Muscle layer of colon (tissue), 2 donors: ENCODE data around the gene VSTM4.
A peak's percentile ranks its signal among the peaks of the same experiment; 100 is the strongest.

Experiments
- H3K27ac ChIP-seq: one replicate; pipeline ENCODE4 v1.7.0; 2013; ENCODE audit warnings: low read depth, mild to moderate bottlenecking, low read length, moderate library complexity
- H3K27me3 ChIP-seq, 2 donors: one replicate each; pipeline ENCODE4 v1.7.0; 2013; ENCODE audit warnings: low read length in 2 of 2, mild to moderate bottlenecking in 2 of 2; ENCODE audit not compliant: insufficient read depth in 2 of 2, control insufficient read depth in 1 of 2
- H3K36me3 ChIP-seq: one replicate; pipeline ENCODE4 v1.7.0; 2013; ENCODE audit warnings: mild to moderate bottlenecking, low read length; ENCODE audit not compliant: insufficient read depth
- H3K4me1 ChIP-seq: one replicate; pipeline ENCODE4 v1.7.0; 2013; ENCODE audit warnings: mild to moderate bottlenecking, low read length; ENCODE audit not compliant: insufficient read depth
- H3K4me3 ChIP-seq, 2 donors: one replicate each; pipeline ENCODE4 v1.7.0; 2013; ENCODE audit warnings: low read length in 2 of 2, low read depth in 1 of 2, mild to moderate bottlenecking in 1 of 2, moderate library complexity in 1 of 2
- H3K9ac ChIP-seq: one replicate; pipeline ENCODE4 v1.7.0; 2013; ENCODE audit warnings: low read length
- H3K9me3 ChIP-seq: one replicate; pipeline ENCODE4 v1.7.0; 2013; ENCODE audit warnings: mild to moderate bottlenecking, low read length
- donor health status: abdominal sarcoma.
- donor health status: Adenocarcinoma of cecum.

The VSTM4 gene

GRCh38 chr10:49129376-49129775 lies 14.1 kb upstream of the VSTM4 start:
- Histone ChIP-seq H3K27me3 (no peaks in the 10 kb centered on the region), H3K9me3 (no peaks in the 10 kb centered on the region), H3K4me3 (no peak overlapping the region), H3K9ac (no peak overlapping the region), H3K36me3 (no peaks in the 10 kb centered on the region), H3K27ac (no peak overlapping the region), H3K4me1 (no peaks in the 10 kb centered on the region)

DNA sequence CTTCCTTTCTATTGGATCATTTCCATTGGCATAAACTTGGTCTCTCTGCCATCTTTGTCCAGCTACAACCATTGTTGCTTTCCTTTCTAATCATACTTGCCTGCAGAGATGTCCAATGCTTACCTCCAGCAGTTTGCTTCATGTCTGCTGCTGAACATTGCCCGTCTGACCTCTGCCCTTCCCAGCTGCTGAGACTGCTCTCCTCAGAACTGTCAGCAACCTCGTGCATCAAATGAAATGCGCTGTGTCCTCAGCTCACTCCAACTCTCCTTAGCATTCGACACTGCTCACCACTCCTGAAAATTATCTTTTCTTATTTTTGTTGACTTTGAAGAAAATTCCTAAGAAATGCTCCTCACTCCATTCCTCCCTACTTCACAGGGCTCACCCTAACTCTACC lies 13.5 kb upstream of the VSTM4 start:
- Histone ChIP-seq H3K36me3 (no peaks in the 10 kb centered on the region), H3K4me3 (no peak overlapping the region), H3K9ac (no peak overlapping the region), H3K9me3 (no peaks in the 10 kb centered on the region), H3K4me1 (no peaks in the 10 kb centered on the region), H3K27me3 (no peaks in the 10 kb centered on the region), H3K27ac (no peak overlapping the region)

DNA sequence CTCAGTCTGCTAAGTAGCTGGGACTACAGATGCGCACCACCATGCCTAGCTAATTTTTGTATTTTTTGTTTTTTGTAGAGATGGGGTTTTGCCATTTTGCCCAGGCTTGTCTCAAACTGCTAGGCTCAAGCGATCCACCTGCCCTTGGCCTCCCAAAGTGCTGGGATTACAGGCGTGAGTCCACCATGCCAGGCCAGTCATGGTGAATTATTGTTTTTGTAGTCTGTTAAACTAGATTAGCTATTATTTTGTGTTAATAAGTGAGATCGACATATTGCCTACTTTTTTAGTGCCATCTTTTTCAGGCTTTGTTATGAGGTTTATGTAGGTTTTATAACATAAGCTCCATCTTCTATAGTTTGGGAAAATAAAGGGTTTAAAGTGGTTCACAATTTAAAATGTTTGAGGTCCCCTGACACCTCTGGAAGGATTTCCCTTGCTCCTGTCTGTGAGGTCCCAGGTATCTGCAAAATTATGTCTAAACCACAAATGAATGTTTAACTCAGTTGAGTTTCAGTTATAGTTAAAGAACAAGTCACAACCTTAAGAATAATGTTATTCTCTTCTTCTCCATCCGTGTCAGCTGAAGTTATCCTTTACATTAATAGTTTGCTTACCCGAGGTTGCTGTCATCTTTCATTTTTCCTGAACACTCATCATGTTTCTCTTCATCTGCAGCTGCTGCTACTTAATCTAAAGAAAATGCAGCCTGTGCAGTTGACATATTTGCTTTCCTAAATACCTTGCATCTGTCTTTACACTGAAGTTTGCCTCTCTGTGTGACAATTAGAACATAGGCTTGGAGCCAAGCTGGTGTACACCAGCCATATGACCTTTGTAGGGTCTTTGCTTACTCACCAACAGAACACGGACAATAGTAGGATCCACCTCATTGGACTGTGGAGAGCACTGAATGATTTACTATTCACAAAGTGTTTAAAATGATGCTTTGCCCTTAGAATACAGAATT lies 8.9 kb upstream of the VSTM4 start:
- Histone ChIP-seq H3K4me3 (no peak overlapping the region), H3K27me3 (no peaks in the 10 kb centered on the region), H3K9ac (no peak overlapping the region), H3K27ac (no peak overlapping the region), H3K36me3 (no peaks in the 10 kb centered on the region), H3K4me1 (no peaks in the 10 kb centered on the region), H3K9me3 (no peaks in the 10 kb centered on the region)

DNA sequence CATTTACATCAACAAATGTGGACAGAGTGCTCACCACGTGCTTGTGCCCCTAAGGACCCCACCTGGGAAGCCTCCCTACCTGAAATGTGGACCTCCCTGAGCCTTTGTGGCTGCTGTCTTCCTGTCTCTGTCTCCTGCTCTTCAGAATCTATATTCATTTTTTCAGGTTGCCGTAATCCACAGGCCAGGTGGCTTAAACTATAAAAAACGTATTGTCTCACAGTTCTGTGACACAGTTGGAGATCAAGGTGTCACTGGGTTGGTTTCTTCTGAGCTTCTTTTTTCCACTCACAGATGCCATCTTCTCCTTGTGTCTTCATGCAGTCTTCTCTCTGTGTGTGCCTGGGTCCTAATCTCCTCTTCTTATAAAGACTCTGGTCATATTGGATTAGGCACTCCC lies 5.6 kb upstream of the VSTM4 start:
- Histone ChIP-seq H3K9ac (no peak overlapping the region), H3K4me1 (no peaks in the 10 kb centered on the region), H3K4me3 (no peak overlapping the region), H3K27me3 (no peaks in the 10 kb centered on the region), H3K9me3 (no peaks in the 10 kb centered on the region), H3K27ac (no peak overlapping the region), H3K36me3 (no peaks in the 10 kb centered on the region)

DNA sequence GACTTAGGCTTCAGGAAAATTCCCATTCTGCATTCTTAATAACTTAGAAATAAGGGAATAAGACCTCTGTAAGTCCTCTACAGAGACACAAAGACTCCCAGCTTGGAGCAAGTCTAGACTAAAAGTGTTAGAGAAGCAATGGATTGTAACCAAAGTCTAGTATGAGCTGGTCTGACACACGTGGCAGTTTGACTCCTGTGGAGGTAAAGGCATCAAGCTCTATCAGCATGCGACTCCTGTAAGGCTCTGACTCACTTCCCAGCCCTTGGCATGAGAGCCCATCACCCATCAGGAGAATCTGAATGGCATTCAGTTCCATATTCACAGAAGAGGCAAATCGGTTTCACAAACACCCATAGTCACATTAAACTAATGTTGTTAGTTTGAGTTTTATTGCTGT lies 4.4 kb upstream of the VSTM4 start:
- Histone ChIP-seq H3K9ac (no peak overlapping the region), H3K27me3 (no peaks in the 10 kb centered on the region), H3K4me3 (no peak overlapping the region), H3K4me1 (no peaks in the 10 kb centered on the region), H3K27ac (no peak overlapping the region), H3K9me3 (no peaks in the 10 kb centered on the region), H3K36me3 (no peaks in the 10 kb centered on the region)

DNA sequence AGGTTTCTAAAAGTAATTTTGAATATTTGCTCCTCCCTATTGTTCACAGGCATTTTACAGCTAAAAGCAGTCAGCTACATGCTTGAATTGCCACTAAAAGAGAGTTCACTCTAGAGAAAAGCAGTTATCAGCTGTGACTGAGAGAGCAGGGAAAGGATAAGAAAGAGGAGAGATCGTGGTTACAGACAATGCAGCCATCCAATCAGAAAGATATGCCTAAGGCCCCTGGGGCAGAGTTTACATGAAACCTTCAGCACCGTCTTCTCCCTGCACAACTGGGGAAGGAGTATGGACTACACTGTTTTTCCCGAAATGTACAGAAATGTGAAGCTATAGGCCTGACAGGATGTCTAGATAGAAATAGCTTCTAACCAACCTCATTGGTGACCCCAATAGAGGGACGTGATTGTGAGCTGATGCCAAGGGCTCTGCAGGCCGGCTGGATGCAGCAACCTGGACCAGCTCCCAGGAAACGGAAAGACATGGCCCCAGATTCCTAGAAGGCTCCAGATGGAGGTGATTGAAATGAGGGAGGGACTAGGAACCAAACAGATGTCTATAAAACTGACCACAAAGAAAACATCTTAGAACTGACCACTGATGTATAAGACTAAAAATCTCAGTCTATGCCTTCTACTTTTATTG lies 3.2 kb upstream of the VSTM4 start:
- Histone ChIP-seq H3K27ac (no peak overlapping the region), H3K4me1 (peaks cover 5% of the 10 kb centered on the region), H3K27me3 (no peaks in the 10 kb centered on the region), H3K4me3 (no peak overlapping the region), H3K36me3 (no peaks in the 10 kb centered on the region), H3K9me3 (no peaks in the 10 kb centered on the region), H3K9ac (no peak overlapping the region)

GRCh38 chr10:49117376-49118070 lies 2.2 kb upstream of the VSTM4 start:
- no peaks in the 10 kb centered on the region for H3K36me3 ChIP-seq
- no peaks in the 10 kb centered on the region for H3K9me3 ChIP-seq
- H3K27ac ChIP-seq: no peak overlapping the region
- no peak overlapping the region for H3K4me3 ChIP-seq
- H3K27me3 ChIP-seq: no peaks in the 10 kb centered on the region
- H3K4me1 ChIP-seq: peaks cover 15% of the 10 kb centered on the region
- no peak overlapping the region for H3K9ac ChIP-seq

GRCh38 chr10:49116509-49117375 lies 1.4 kb upstream of the VSTM4 start:
- H3K27ac ChIP-seq: no peak overlapping the region
- H3K9ac ChIP-seq: no peak overlapping the region
- H3K36me3 ChIP-seq: no peaks in the 10 kb centered on the region
- no peaks in the 10 kb centered on the region for H3K27me3 ChIP-seq
- H3K9me3 ChIP-seq: no peaks in the 10 kb centered on the region
- H3K4me1 ChIP-seq: peaks cover 21% of the 10 kb centered on the region
- no peak overlapping the region for H3K4me3 ChIP-seq

DNA sequence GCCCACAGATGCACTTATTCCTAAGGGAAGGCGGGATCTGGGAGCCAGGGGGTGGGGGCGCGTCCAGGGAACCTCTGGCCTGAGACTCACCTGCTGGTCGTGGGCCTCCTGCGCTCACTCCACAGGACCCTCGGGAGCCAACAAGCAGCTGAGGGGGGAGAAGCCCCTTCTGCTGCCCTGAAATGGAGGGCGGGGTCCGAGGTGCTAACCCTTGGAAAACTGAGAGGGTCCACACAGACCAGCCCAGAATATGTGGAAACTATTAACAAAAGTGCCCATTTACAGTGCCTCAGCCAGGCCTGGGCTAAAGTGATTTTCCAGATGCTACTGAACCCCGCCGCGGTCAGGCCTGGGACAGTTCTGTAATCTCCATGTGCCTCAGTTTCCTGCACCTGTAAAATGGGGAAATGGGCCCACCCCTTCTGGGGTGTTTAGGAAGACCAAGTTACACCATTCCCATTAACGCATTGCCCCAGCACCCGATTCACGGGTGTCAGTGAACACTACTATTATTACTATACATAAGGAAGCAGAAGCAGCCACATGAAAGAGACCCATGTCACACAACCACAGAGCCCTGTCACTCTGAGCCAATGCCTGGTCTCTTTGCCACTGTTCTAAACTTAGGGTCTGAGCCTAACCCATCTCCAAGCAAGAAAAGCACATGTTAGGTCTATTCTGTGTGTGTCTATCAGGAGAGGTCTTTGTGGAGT lies 630 bp upstream of the VSTM4 start:
- no peaks in the 10 kb centered on the region for H3K36me3 ChIP-seq
- H3K9me3 ChIP-seq: no peaks in the 10 kb centered on the region
- no peaks in the 10 kb centered on the region for H3K27me3 ChIP-seq
- no peak overlapping the region for H3K9ac ChIP-seq
- no peak overlapping the region for H3K27ac ChIP-seq
- peak overlapping the region in 1 of 2 donors; percentile 45 for H3K4me3 ChIP-seq
- H3K4me1 ChIP-seq: peaks cover 24% of the 10 kb centered on the region

DNA sequence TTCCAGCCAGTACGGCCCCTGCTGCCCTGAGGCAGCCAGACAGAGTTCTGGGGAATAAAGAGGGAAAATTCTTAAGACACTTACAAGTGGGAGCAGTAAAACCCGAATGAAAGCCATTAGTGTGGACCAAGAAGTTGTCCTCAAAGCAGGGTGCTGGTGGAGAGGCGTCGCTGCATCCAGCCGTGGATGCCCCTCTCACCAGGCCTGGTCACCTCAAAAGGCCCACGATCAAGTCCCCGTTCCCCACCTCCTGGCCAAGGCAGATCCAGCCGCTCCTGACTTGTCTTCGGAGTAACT lies 656 bp downstream of the VSTM4 start:
- H3K4me3 ChIP-seq: peak overlapping the region; percentile 52 to 71

More for the DNA sequence above, 656 bp downstream of the VSTM4 start:
- Histone ChIP-seq H3K36me3 (no peaks in the 10 kb centered on the region), H3K9ac (peak overlapping the region; percentile 68), H3K27me3 (no peaks in the 10 kb centered on the region), H3K4me1 (peaks cover 33% of the 10 kb centered on the region), H3K9me3 (no peaks in the 10 kb centered on the region), H3K27ac (peak overlapping the region; percentile 59)
